Sigmoid colon (tissue), 7 donors: Measurements from ENCODE around the gene HIPK4. TPM values are rescaled to one million over a fixed set of nuclear protein-coding genes. Genes with fewer than 3 reads are reported as not detected.
A peak's percentile ranks its signal among the peaks of the same experiment; 100 is the strongest.

ENCODE experiments used
- DNase-seq: peaks from one replicate; pipeline ENCODE4 v3.0.0-alpha.2; 2019
- H3K27ac ChIP-seq, 4 donors: fragments of 200-600 bp; sonication (generic); one replicate each; pipeline ENCODE4 v1.5.1; 2016 to 2019; ENCODE audit warnings: mild to moderate bottlenecking in 1 of 4
- H3K27me3 ChIP-seq, 3 donors: fragments of 200-600 bp; sonication (generic); one replicate each; pipeline ENCODE4 v1.5.1; 2019; ENCODE audit warnings: mild to moderate bottlenecking in 1 of 3
- H3K36me3 ChIP-seq, 4 donors: fragments of 200-600 bp; sonication (generic); one replicate each; pipeline ENCODE4 v1.5.1; 2016 to 2019
- H3K4me1 ChIP-seq, 4 donors: fragments of 200-600 bp; sonication (generic); one replicate each; pipeline ENCODE4 v1.5.1; 2017 to 2019
- H3K4me3 ChIP-seq, 4 donors: fragments of 200-600 bp; sonication (generic); one replicate each; pipeline ENCODE4 v1.5.1; 2017 to 2019; ENCODE audit warnings: mild to moderate bottlenecking in 2 of 4, moderate library complexity in 1 of 4
- H3K9me3 ChIP-seq, 4 donors: fragments of 200-600 bp in 3 of 4; sonication (generic) in 3 of 4; one replicate each; pipeline versions ENCODE4 v1.5.1 to v1.6.1; 2013 to 2019
- EP300 ChIP-seq, 4 donors: sonication (generic); formaldehyde crosslinking; IDR thresholded peaks; one replicate each; pipeline ENCODE4 v1.6.1; 2017; ENCODE audit warnings: antibody characterized with exemption in 4 of 4
- POLR2A ChIP-seq, 2 donors: fragments of 450-650 bp; IDR thresholded peaks; one replicate each; pipeline ENCODE4 v1.6.1; 2016; ENCODE audit warnings: antibody characterized with exemption in 2 of 2, mild to moderate bottlenecking in 2 of 2, moderate library complexity in 2 of 2
- POLR2AphosphoS5 ChIP-seq, 4 donors: sonication (generic); formaldehyde crosslinking; IDR thresholded peaks; one replicate each; pipeline ENCODE4 v1.6.1; 2017; ENCODE audit warnings: antibody characterized with exemption in 4 of 4
- WGBS, 2 donors: extraction: QIAGEN DNeasy Blood & Tissue Kit; methylation state at CpG; one replicate each; pipeline ENCODE4 v1.1.7; 2013; 5-methylcytosine and 5-hydroxymethylcytosine counted together
- intact Hi-C: fragments of 100-400 bp; cut with DNase I; formaldehyde crosslinking; loops from one replicate; pipeline ENCODE4 v1.15.1; 2023
- polyA plus RNA-seq, 3 donors: library from polyadenylated mRNA; stranded (reverse); fragments of 200-250 nt; gene quantifications; one replicate each; pipeline ENCODE4 v1.2.3, GENCODE V29; 2013
- total RNA-seq, 4 donors: library from RNA; depleted of rRNA; stranded (reverse); fragments of >200 nt; gene quantifications; one replicate each; pipeline ENCODE4 v1.1.0, GENCODE V29; 2016
- TF ChIP-seq, protein P1 (sequence below), 4 experiments: fragments of 450-650 bp in 3 of 4; fragments of 200-600 bp in 1 of 4; IDR thresholded peaks; one replicate each; pipeline ENCODE4 v1.5.1; 2016 to 2019; ENCODE audit warnings: antibody characterized with exemption in 4 of 4, mild to moderate bottlenecking in 3 of 4, moderate library complexity in 2 of 4
- donor health status: healthy with polysubstance abuse.
- donor health status: Bipolar disorder and iron deficiency.
- donor health status: healthy.

HIPK4 gene
- total and polyA plus RNA-seq, 7 donors: 0.06 to 0.36 (median 0.14) TPM; not detected in 4

DNA sequence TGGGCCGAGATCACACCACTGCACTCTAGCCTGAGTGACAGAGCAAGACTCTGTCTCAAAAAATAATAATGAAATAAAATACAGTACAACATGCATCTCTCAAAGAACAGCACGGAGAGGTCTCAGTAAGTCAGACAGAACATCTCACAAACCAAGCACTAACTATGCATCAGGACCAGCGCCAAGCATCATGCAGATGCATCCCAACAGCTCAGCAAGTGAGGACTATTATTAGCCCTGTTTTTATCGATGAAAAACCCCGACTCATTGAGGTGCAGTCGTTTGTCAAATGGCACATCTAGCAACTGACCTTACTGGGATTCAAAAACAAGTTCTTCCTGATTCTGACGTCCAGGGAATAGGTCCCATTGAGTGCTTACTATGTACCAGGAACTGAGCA, 45.6 kb downstream of the HIPK4 start:
- 78 to 79% methylated on average over 7 of the region's 7 CpGs for WGBS, 2 donors
- intact Hi-C loops: no loop called here
- Histone ChIP-seq H3K27ac (no peak overlapping the region), H3K4me3 (no peak overlapping the region), H3K4me1 (peaks cover 0 to 37% (median 23%) of the 10 kb centered on the region in 4 donors), H3K36me3 (peaks cover 0 to 4% (median 0%) of the 10 kb centered on the region in 4 donors), H3K27me3 (no peaks in the 10 kb centered on the region), H3K9me3 (no peaks in the 10 kb centered on the region)
- TF ChIP-seq, protein P1, sequence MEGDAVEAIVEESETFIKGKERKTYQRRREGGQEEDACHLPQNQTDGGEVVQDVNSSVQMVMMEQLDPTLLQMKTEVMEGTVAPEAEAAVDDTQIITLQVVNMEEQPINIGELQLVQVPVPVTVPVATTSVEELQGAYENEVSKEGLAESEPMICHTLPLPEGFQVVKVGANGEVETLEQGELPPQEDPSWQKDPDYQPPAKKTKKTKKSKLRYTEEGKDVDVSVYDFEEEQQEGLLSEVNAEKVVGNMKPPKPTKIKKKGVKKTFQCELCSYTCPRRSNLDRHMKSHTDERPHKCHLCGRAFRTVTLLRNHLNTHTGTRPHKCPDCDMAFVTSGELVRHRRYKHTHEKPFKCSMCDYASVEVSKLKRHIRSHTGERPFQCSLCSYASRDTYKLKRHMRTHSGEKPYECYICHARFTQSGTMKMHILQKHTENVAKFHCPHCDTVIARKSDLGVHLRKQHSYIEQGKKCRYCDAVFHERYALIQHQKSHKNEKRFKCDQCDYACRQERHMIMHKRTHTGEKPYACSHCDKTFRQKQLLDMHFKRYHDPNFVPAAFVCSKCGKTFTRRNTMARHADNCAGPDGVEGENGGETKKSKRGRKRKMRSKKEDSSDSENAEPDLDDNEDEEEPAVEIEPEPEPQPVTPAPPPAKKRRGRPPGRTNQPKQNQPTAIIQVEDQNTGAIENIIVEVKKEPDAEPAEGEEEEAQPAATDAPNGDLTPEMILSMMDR (IDR thresholded peaks at IDR 0.05): no peak
- TF ChIP-seq EP300 (IDR thresholded peaks at IDR 0.05): no peak
- TF ChIP-seq POLR2AphosphoS5 (IDR thresholded peaks at IDR 0.05): no peak
- TF ChIP-seq POLR2A (IDR thresholded peaks at IDR 0.05): no peak
- no peak for DNase-seq

DNA sequence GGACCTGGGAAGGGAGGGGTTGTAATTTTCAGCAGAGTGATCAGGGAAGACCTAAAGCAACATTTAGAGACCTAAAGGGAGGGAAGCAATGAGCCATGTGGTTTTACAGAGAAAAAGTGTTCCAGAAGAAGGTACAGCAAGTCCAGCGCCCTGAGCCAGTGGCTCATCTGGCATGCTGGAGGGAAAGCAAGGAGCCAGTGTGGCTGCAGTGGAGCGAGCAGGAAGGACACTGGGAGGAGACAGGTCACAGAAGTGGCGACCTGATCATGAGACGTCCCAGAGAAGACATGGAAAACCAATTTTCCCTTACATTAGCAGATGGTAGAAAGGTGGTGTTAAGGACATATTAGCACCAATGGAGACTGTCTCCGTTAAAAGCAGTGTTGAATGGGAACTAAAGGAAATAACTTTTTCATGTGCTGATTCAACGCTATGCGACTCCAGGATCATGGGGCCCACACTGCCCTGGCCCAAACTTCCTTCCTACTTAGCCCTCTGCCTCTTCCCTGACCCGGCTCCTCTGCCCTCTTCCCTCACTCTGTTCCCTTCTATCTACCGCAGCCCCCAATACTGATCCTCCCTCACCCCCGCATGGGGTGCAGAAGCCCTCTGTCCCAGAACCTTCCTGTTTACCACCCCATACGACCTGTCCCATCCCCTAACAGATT, 47.2 kb downstream of the HIPK4 start:
- peaks cover 0 to 10% (median 0%) of the 10 kb centered on the region in 4 donors for H3K36me3 ChIP-seq
- WGBS, 2 donors: 90 to 93% methylated on average over 11 of the region's 11 CpGs
- intact Hi-C loops: no loop called here
- peak overlapping the region; percentile 55 to 73 (median 63) for H3K27ac ChIP-seq
- no peak for DNase-seq
- H3K27me3 ChIP-seq: no peaks in the 10 kb centered on the region
- peaks cover 0 to 28% (median 18%) of the 10 kb centered on the region in 4 donors for H3K4me1 ChIP-seq
- H3K4me3 ChIP-seq: no peak overlapping the region
- TF ChIP-seq POLR2A (IDR thresholded peaks at IDR 0.05) (no peak), POLR2AphosphoS5 (IDR thresholded peaks at IDR 0.05) (no peak), EP300 (IDR thresholded peaks at IDR 0.05) (no peak)
- TF ChIP-seq, protein P1 (IDR thresholded peaks at IDR 0.05): no peak
- H3K9me3 ChIP-seq: no peaks in the 10 kb centered on the region

DNA sequence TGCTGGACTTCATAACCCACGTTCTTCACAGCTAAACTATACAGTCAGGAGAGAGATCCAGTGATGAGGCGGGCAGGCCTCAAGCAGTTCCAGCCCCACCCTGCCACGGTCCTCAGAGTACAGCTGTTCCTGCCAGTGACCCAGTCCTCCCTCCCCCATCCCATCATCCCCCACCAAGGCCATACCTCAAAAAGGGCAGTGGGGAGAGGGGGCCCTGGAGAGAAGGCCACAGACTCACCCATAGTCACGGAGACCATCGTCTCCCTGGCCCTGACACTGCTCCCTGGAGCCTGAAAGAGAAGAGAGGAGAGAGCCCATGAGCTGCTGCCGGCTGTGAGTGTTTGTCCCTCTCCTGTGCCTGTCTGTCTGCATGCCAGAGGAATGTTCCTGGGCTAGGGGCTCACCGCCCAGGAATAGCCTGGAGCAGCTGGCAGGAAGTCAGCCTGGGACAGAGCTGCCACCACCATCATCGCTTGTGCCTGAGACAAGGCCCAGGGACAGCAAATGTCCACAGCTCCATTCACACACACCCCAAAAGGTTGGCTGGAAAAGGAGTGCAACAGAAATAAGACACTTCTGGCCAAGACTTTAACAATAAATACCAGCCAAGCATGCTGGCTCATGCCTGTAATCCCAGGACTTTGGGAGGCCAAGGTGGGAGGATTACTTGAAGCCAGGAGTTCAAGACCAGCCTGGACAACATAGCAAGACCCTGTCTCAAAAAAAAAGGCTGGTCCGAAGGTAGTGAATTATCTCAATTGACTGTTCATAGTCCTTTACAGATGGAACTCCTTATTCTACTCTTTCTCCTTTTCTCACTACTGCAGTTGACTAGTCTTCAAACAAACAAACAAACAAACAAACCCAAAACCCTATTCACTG, 48.1 kb downstream of the HIPK4 start:
- WGBS, 2 donors: 87% methylated on average over 9 of the region's 9 CpGs
- H3K36me3 ChIP-seq: peaks cover 0 to 10% (median 0%) of the 10 kb centered on the region in 4 donors
- no peaks in the 10 kb centered on the region for H3K9me3 ChIP-seq
- no peaks in the 10 kb centered on the region for H3K27me3 ChIP-seq
- intact Hi-C loops: no loop called here
- no peak overlapping the region for H3K4me3 ChIP-seq
- DNase-seq: no peak
- TF ChIP-seq POLR2A (IDR thresholded peaks at IDR 0.05): no peak
- TF ChIP-seq POLR2AphosphoS5 (IDR thresholded peaks at IDR 0.05): no peak
- no peak for TF ChIP-seq EP300 (IDR thresholded peaks at IDR 0.05)
- TF ChIP-seq, protein P1 (IDR thresholded peaks at IDR 0.05): no peak
- H3K4me1 ChIP-seq: peaks cover 0 to 19% (median 9%) of the 10 kb centered on the region in 4 donors
- H3K27ac ChIP-seq: peak overlapping the region; percentile 55 to 73 (median 63)

DNA sequence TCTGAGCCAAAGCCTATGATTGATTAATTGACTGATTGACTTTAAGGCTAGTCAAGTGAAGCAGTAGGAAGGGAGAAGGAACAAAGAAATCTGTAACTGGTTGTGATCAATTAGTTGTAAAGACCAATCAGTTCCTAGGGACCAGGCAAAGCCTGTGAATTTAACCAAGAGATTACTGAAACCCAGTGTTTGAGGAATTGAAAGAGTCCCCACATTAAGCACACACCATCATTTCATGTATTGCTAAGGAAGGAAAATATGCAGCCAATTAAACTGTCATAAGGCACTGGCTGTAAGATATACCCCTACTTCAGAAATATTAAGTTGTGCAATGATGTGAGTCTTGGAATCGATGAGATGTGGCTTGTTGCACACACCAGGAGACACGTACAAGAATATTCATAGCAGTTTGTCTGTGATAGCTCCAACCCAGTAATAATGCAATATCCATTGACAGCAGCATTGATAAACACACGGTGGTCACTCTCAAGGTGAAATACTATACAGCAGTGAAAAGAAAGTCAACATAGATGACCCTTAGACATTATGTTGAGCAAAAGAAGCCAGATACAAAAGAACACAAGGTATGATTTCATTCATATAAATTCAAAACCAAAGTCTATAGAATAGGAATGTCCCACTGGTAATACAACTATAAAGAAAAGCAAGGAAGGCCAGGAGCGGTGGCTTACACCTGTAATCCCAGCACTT, 50.8 kb downstream of the HIPK4 start:
- no peak for DNase-seq
- TF ChIP-seq, protein P1 (IDR thresholded peaks at IDR 0.05): no peak
- no peak for TF ChIP-seq POLR2A (IDR thresholded peaks at IDR 0.05)
- no peak for TF ChIP-seq EP300 (IDR thresholded peaks at IDR 0.05)
- intact Hi-C loops: no loop called here
- no peaks in the 10 kb centered on the region for H3K9me3 ChIP-seq
- no peak overlapping the region for H3K27ac ChIP-seq
- peaks cover 5 to 31% (median 13%) of the 10 kb centered on the region in 4 donors for H3K36me3 ChIP-seq
- WGBS, 2 donors: 94% methylated on average over 4 of the region's 4 CpGs
- H3K4me3 ChIP-seq: no peak overlapping the region
- H3K4me1 ChIP-seq: peaks cover 0 to 18% (median 6%) of the 10 kb centered on the region in 4 donors
- no peaks in the 10 kb centered on the region for H3K27me3 ChIP-seq
